Measurements from ENCODE around the gene CXCL3. TPM values are rescaled to one million over a fixed set of nuclear protein-coding genes. Genes with fewer than 3 reads are reported as not detected.
A peak's percentile ranks its signal among the peaks of the same experiment; 100 is the strongest.

CXCL3 gene
- total and polyA plus RNA-seq, 2 experiments from 2014 or later = 3.6 to 19.5 TPM

GRCh38 chr4:74039315-74039763 lies 850 bp upstream of the CXCL3 start:
- peaks cover 47% of the 10 kb centered on the region for H3K4me1 Mint-ChIP-seq
- Histone ChIP-seq H3K4me2 (peak overlapping the region; percentile 77), H3K27me3 (ENCODE audit: insufficient read depth) (no peaks in the 10 kb centered on the region), H3K9me2 (ENCODE audit: insufficient read depth) (no peaks in the 10 kb centered on the region), H2AFZ (peak overlapping the region; percentile 89; the same call in 1 of the 2 replicates), H3K79me2 (replicated peaks; ENCODE audit: insufficient read depth) (no peaks in the 10 kb centered on the region), H3K36me3 (ENCODE audit: insufficient read depth) (no peaks in the 10 kb centered on the region), H3K4me1 (ENCODE audit: insufficient read depth) (peaks cover 32% of the 10 kb centered on the region), H3K4me3 (peak overlapping the region; percentile 76), H3F3A (replicated peaks; ENCODE audit: low read depth) (no peaks in the 10 kb centered on the region), H3K27ac (ENCODE audit: low read depth) (no peak overlapping the region), H4K20me1 (replicated peaks; ENCODE audit: insufficient read depth) (no peaks in the 10 kb centered on the region)
- no peak for DNase-seq (ENCODE audit: low spot score)
- H3K9me3 Mint-ChIP-seq = no peaks in the 10 kb centered on the region
- H3K4me3 Mint-ChIP-seq = peak overlapping the region; percentile 90
- TF ChIP-seq CREB1 (CRISPR knock-in tag; IDR thresholded peaks at IDR 0.05; ENCODE audit: low read depth) = no peak
- TF ChIP-seq POLR2AphosphoS5 (IDR thresholded peaks at IDR 0.05; ENCODE audit: low read depth) = no peak
- TF ChIP-seq CTCF (conservative IDR thresholded peaks at IDR 0.05; ENCODE audit: low read depth in 2 of 2) = no peak
- no peak for TF ChIP-seq NANOG (IDR thresholded peaks at IDR 0.05; ENCODE audit: borderline replicate concordance)
- TF ChIP-seq ZNF114 (CRISPR knock-in tag; IDR thresholded peaks at IDR 0.05) = no peak
- no peak for TF ChIP-seq EZH2 (IDR thresholded peaks at IDR 0.05; ENCODE audit: low read depth, unreplicated experiment)
- no peak for TF ChIP-seq REST (IDR thresholded peaks at IDR 0.05; ENCODE audit: unreplicated experiment)
- no peak for TF ChIP-seq EZH2phosphoT487 (IDR thresholded peaks at IDR 0.05; ENCODE audit: unreplicated experiment)
- TF ChIP-seq STAT1 (IDR thresholded peaks at IDR 0.05; ENCODE audit: unreplicated experiment) = no peak
- TF ChIP-seq ZNF462 (CRISPR knock-in tag; IDR thresholded peaks at IDR 0.05) = no peak
- no peak for TF ChIP-seq ZNF331 (CRISPR knock-in tag; IDR thresholded peaks at IDR 0.05; ENCODE audit: low read depth)
- no peak for TF ChIP-seq ETS1 (IDR thresholded peaks at IDR 0.05)
- TF ChIP-seq JUNB (IDR thresholded peaks at IDR 0.05; ENCODE audit: unreplicated experiment) = no peak
- H3K36me3 Mint-ChIP-seq (ENCODE audit: low read depth) = no peaks in the 10 kb centered on the region; the same call in 1 of the 3 replicates
- no peak overlapping the region for H3K27ac Mint-ChIP-seq
- peaks cover 2% of the 10 kb centered on the region for H3K27me3 Mint-ChIP-seq (ENCODE audit: insufficient read depth, low read depth, poor library complexity)
- no peak for ATAC-seq

Measured in GM23338 (cell line).